Ovary (tissue), 9 donors: ENCODE measurements around the gene MED15. TPM values are rescaled to one million over a fixed set of nuclear protein-coding genes. Genes with fewer than 3 reads are reported as not detected.

Experiments
- DNase-seq, 5 donors: peaks; one replicate each; pipeline ENCODE4 v3.0.0-alpha.2; 2019 to 2020
- H3K27ac ChIP-seq, 2 donors: fragments of 200-600 bp; one replicate each; pipeline versions ENCODE4 v1.5.1 to v1.8.0; 2019 to 2022
- H3K27me3 ChIP-seq: fragments of 200-600 bp; one replicate; pipeline ENCODE4 v1.8.0; 2022
- H3K36me3 ChIP-seq: fragments of 200-600 bp; sonication (generic); one replicate; pipeline ENCODE4 v1.5.1; 2019
- H3K4me1 ChIP-seq: one replicate; pipeline ENCODE4 v1.8.1; 2013; ENCODE audit warnings: mild to moderate bottlenecking, moderate library complexity; ENCODE audit not compliant: insufficient read depth
- H3K4me3 ChIP-seq: fragments of 200-600 bp; sonication (generic); one replicate; pipeline ENCODE4 v1.5.1; 2017
- H3K9me3 ChIP-seq, 2 donors: fragments of 200-600 bp in 1 of 2; sonication (generic) in 1 of 2; one replicate each; pipeline versions ENCODE4 v1.5.1 to v1.8.1; 2013 to 2019; ENCODE audit warnings: mild to moderate bottlenecking in 1 of 2, moderate library complexity in 1 of 2
- CTCF ChIP-seq, 3 donors: fragments of 450-650 bp in 2 of 3; fragments of 200-600 bp in 1 of 3; IDR thresholded peaks; one replicate each; pipeline versions ENCODE4 v1.5.1 to v1.8.0; 2016 to 2022; ENCODE audit warnings: antibody characterized with exemption in 3 of 3, mild to moderate bottlenecking in 1 of 3
- EP300 ChIP-seq: sonication (generic); formaldehyde crosslinking; IDR thresholded peaks from one replicate; pipeline ENCODE4 v1.6.1; 2017; ENCODE audit warnings: antibody characterized with exemption
- POLR2A ChIP-seq: fragments of 450-650 bp; IDR thresholded peaks from one replicate; pipeline ENCODE4 v1.6.1; 2017; ENCODE audit warnings: antibody characterized with exemption, mild to moderate bottlenecking, moderate library complexity
- WGBS, 3 donors: extraction: QIAGEN DNeasy Blood & Tissue Kit in 1 of 3; methylation state at CpG; one replicate each; pipeline versions ENCODE4 v1.1.5 to v1.1.7; 2013 to 2017; 5-methylcytosine and 5-hydroxymethylcytosine counted together
- intact Hi-C, 4 donors: fragments of 100-400 bp; cut with DNase I; formaldehyde crosslinking; loops; one replicate each; pipeline versions ENCODE4 v1.11.0 to v1.15.1; 2022 to 2023
- polyA plus RNA-seq, 2 donors: library from polyadenylated mRNA; stranded (reverse); fragments of 200-250 nt in 1 of 2; fragments of 350-450 nt in 1 of 2; fragmentation: Illumina TruSeq in 1 of 2; extraction: RNeasy Lipid Tissue Mini Kit (QIAGEN cat#74804) in 1 of 2; gene quantifications; one replicate each; pipeline ENCODE4 v1.2.3, GENCODE V29; 2013 to 2014
- total RNA-seq, 7 donors: library from RNA; depleted of rRNA in 2 of 7; stranded (reverse); fragments of >200 nt in 2 of 7; fragmentation: NEBNext Ultra II Directional in 3 of 7; extraction: Animal tissue kit (Norgen Biotek cat#: 25700) in 3 of 7; gene quantifications; one replicate each; pipeline versions ENCODE4 v1.1.0 to v1.2.4, GENCODE V29; 2016 to 2023
- donor health status: DM: no; HTN: no; CAD: no; lungs with moderate emphysema.
- donor health status: DM: no; HTN: no; CAD: no.
- donor health status: Bipolar disorder and iron deficiency.
- donor health status: DM: yes; HTN: yes; CAD: no.
- donor health status: DM: no; HTN: no; CAD: no.
- donor health status: DM: yes; HTN: yes; CAD: no.

MED15 gene
- total and polyA plus RNA-seq, 9 donors, result 21.9 to 79.3 (median 68.3) TPM

- Histone ChIP-seq H3K27ac (no peak overlapping the region), H3K27me3 (no peaks in the 10 kb centered on the region), H3K4me1 (no peaks in the 10 kb centered on the region), H3K4me3 (no peak overlapping the region), H3K9me3 (no peaks in the 10 kb centered on the region), H3K36me3 (no peaks in the 10 kb centered on the region)
- no peak for TF ChIP-seq EP300
- TF ChIP-seq POLR2A, result no peak
- TF ChIP-seq CTCF (IDR thresholded peaks at IDR 0.05), result no peak
- no peak for DNase-seq
- intact Hi-C loops, result no loop called here
- 86 to 88% (median 88%) methylated on average over 19 of the region's 19 CpGs for WGBS, 3 donors
These were observed 73.4 kb downstream of the MED15 start for GRCh38 chr22:20580611-20581502.

DNA sequence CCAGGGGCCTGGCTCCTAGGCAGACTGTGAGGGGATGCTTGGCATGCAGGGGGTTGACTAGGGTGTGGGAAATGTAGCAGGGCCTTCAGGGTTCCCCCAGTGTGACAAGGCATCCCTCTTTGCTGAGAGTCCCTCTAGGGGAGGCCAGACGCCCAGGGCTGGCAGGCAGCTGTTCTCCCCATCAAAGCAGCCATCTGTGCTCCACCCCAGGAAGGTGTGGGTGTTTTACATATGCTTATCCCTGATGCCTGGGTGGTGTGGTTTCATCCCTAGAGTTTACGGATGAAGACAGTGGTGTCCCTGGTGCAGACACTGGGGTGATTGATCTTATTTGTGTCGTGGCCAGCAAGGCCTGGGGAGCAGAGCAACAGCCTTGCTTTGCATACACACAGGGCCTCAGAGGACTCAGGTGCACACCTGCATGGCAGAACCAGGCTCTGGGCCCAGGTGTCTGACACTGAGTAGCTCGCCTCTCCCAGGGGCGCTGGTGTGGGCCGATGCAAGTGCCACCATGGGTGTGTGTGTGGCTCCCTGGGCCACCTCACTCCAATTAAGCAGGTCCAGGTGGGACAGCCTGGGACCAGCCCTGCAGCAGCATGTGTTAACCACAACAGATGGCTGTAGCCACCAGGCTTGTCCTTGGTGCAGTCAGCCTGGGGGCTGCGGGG, 74.2 kb downstream of the MED15 start:
- H3K27ac ChIP-seq, result no peak overlapping the region
- H3K4me3 ChIP-seq, result no peak overlapping the region
- TF ChIP-seq POLR2A (no peak), EP300 (no peak), CTCF (IDR thresholded peaks at IDR 0.05) (no peak)
- no peaks in the 10 kb centered on the region for H3K9me3 ChIP-seq
- WGBS, 3 donors, result 91 to 94% (median 92%) methylated on average over 7 of the region's 7 CpGs
- DNase-seq, result no peak
- H3K27me3 ChIP-seq, result no peaks in the 10 kb centered on the region
- no peaks in the 10 kb centered on the region for H3K36me3 ChIP-seq
- intact Hi-C loops, result no loop called here
- no peaks in the 10 kb centered on the region for H3K4me1 ChIP-seq

DNA sequence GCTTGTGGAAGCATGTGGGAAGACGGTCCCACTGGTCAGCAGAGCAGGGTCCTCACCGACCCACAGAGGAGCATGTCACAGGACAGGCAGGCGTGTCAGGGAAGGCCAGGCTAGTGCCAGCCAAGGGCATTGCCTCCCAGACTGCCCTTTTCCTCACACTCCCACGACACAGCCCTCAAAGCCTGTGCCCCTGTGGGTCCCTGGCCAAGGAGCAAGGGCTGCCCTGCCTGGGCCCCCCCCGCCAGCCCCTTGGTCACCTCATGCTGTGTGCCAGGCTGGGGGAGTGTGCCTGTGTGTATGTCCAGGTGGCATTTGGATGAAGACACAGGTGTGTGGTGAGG, 74.7 kb downstream of the MED15 start:
- no peak for DNase-seq
- Histone ChIP-seq H3K36me3 (no peaks in the 10 kb centered on the region), H3K9me3 (no peaks in the 10 kb centered on the region), H3K27ac (no peak overlapping the region), H3K4me3 (no peak overlapping the region), H3K4me1 (no peaks in the 10 kb centered on the region), H3K27me3 (no peaks in the 10 kb centered on the region)
- WGBS, 3 donors, result 83 to 93% (median 91%) methylated on average over 4 to 5 of the region's 5 CpGs
- intact Hi-C loops, result no loop called here
- no peak for TF ChIP-seq EP300
- TF ChIP-seq CTCF (IDR thresholded peaks at IDR 0.05), result no peak
- no peak for TF ChIP-seq POLR2A

DNA sequence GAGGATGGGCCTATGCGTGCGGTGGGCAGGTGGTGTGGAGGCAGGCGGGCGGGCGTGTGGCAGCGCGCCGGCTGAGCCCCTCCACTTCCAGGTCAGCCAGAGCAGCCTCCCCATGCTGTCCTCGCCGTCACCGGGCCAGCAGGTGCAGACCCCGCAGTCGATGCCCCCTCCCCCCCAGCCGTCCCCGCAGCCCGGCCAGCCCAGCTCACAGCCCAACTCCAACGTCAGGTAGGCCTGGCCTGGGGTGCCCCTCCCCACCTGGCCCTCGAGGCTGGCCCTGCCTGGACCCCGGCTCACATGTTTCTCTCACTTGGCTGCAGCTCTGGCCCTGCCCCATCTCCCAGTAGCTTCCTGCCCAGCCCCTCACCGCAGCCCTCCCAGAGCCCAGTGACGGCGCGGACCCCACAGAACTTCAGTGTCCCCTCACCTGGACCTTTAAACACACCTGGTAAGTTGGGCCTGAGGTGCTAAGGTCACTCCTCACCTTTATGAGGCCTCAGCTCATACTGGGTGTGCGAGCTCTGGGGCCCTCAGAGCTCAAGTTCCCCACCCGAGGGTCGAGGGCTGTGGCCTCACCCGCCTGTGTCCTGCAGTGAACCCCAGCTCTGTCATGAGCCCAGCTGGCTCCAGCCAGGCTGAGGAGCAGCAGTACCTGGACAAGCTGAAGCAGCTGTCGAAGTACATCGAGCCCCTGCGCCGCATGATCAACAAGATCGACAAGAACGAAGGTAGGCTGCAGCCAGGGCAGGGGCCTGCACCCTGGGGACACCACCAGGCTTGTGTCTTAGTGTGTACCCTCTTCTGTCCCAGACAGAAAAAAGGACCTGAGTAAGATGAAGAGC, 75.3 kb downstream of the MED15 start:
- TF ChIP-seq CTCF (IDR thresholded peaks at IDR 0.05) (no peak), EP300 (no peak), POLR2A (no peak)
- Histone ChIP-seq H3K36me3 (no peaks in the 10 kb centered on the region), H3K9me3 (no peaks in the 10 kb centered on the region), H3K4me3 (no peak overlapping the region), H3K27ac (no peak overlapping the region), H3K27me3 (no peaks in the 10 kb centered on the region), H3K4me1 (no peaks in the 10 kb centered on the region)
- DNase-seq, result no peak
- intact Hi-C loops, result no loop called here
- 90 to 94% (median 93%) methylated on average over 31 to 33 of the region's 33 CpGs for WGBS, 3 donors
